DMS114 treated with DMSO at 0.1 percent for 48 hours (cell line): ENCODE data around the gene TTLL4.
A peak's percentile ranks its signal among the peaks of the same experiment; 100 is the strongest.

Experiments
- DNase-seq: peaks from one replicate; lab custom pipeline; 2025; ENCODE audit not compliant: unreplicated experiment; lab: John Stamatoyannopoulos, UW

Gene TTLL4, protein sequence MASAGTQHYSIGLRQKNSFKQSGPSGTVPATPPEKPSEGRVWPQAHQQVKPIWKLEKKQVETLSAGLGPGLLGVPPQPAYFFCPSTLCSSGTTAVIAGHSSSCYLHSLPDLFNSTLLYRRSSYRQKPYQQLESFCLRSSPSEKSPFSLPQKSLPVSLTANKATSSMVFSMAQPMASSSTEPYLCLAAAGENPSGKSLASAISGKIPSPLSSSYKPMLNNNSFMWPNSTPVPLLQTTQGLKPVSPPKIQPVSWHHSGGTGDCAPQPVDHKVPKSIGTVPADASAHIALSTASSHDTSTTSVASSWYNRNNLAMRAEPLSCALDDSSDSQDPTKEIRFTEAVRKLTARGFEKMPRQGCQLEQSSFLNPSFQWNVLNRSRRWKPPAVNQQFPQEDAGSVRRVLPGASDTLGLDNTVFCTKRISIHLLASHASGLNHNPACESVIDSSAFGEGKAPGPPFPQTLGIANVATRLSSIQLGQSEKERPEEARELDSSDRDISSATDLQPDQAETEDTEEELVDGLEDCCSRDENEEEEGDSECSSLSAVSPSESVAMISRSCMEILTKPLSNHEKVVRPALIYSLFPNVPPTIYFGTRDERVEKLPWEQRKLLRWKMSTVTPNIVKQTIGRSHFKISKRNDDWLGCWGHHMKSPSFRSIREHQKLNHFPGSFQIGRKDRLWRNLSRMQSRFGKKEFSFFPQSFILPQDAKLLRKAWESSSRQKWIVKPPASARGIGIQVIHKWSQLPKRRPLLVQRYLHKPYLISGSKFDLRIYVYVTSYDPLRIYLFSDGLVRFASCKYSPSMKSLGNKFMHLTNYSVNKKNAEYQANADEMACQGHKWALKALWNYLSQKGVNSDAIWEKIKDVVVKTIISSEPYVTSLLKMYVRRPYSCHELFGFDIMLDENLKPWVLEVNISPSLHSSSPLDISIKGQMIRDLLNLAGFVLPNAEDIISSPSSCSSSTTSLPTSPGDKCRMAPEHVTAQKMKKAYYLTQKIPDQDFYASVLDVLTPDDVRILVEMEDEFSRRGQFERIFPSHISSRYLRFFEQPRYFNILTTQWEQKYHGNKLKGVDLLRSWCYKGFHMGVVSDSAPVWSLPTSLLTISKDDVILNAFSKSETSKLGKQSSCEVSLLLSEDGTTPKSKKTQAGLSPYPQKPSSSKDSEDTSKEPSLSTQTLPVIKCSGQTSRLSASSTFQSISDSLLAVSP

DNA sequence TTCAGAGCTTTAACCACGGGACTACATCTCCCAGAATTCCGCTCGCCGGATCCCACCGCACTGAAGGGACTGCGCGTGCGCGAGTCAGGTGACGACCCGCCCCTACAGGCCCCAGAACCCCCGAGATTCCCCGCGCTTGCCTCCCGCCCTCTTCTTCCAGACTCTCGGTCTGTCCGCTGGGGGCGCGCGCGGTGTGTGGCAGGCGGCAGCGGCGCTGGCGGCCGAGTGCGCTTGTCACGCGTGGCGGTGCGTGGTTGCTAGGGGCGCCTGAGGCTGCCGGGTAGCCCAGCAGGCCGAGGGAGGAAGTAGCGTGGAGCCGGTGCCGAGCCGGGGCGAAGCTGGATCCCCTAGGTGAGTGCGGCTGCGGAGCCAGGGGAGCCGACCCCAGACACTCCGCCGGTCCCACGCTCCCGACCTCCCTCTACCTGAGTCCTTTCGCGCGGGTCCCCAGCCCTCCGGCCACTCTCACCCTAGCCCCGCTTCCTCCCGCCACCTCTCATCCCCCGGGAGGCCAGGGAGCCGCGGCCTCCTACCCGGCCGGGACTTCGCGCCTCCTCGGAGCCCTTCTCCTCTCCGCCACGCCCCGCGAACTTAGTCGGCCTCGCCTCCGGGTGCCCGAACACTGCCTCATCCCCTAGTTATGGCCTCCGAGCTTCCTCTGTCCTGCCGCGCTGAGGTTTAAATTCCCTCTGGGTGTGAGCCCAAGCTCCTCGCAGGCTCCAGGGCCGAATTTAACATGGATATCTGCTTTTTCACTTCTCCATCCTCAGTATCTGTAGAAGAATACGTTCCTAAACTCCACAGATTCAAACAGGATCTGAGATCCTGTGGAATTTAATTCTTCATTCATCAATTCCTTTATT, at the start of gene TTLL4:
TSS of gene TTLL4 (plus strand) at position 149 of the 863 bp plus-strand sequence. CDS start 26,842 bp downstream, outside the sequence.
- DNase-seq, result peak; percentile 92

DNA sequence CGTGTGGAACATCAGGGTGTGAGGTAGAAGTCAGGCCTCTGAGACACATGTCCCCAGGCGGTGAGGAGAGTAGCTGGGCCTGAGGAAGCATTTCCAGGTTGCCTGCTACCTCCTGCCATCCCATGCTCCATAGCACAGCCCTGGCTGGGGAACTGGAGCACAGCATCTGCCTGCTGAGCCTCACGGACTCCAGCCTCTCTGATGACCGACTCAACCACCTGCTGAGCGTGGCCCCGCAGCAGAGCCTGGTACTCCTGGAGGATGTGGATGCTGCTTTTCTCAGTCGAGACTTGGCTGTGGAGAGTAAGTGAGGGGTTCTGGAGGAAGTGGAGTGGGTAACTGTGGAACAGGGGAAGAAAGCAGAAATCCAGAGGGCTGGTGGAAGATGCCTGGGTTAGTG, 48.3 kb upstream of the TTLL4 start:
- no peak for DNase-seq

DNA sequence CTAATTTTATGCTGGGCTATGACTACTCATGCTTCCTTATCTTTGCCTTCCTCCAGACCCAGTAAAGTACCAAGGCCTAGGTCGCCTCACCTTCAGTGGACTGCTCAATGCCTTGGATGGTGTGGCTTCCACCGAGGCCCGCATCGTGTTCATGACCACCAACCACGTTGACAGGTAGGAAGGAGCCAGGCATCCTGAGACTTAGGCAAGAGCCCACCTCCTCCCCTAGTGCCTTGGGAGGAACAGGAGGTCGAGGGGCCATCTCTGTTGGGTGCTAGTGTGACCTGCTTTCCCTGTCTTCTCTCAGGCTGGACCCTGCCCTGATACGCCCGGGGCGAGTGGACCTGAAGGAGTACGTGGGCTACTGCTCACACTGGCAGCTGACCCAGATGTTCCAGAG, 47.8 kb upstream of the TTLL4 start:
- no peak for DNase-seq

DNA sequence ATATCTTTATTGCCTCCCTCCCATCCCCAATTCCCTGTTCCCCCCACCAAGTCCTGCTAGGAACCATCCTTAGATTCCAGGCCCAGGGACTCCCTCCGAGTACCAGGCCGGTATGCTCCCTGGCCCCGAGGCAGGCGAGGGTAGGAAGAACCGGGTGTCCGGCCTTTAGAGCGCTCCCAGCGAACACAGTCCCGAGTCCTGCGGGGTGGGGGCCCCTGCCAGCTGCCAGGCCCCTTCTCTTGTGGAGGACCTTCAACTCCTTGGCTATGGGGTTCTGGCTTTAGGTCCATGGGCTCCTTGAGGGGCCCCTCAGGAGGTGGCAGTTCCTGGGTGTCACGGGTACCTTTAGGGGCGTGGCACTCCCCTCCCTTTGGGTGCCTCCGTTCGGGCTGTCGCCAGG, 46.7 kb upstream of the TTLL4 start:
- DNase-seq, result no peak

DNA sequence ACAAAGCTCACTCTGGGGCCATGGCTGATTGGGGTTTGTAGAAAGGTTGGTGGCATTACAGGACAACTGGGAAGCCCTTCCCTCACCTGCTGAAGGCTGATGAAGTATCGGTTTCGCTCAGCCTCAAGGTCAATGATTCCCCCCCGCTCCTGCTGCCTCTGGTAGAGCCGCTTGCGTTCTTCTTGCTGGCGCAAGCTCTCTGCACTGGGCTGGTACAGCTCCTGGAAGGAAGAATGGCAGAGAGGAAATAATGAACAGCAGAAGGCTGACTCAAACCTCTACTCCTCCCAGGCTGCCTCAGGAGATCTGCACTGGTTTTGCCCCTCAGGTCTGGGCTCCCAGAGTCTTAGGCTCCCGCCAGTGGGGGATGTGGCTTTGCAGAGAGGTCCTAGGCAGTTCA, 46.0 kb upstream of the TTLL4 start:
- DNase-seq, result no peak

DNA sequence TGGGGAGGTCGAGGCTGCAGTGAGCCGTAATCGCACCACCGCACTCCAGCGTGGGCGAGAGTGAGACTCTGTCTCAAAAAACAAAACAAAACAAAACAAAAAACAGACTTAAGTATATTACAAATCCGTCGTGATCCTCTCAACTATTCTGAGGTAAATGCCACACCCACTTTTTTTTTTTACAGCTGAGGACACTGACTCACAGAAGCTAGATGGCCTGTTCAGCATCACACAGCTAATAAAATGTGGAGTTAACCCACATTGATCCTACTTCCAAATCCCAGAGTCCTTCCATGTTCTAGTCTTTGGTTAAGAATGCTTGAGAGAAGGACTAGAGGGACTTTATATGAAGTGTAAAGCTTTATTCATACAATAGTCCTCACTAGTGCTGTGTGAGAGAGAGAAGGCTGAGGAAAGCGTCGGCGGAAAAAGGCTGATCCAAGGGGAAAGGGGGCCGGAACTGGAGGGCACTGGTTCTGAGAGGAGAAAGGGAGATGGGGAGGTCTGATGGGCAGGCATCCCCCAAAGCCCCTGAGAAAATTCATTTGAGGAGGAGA, 39.5 kb upstream of the TTLL4 start:
- DNase-seq, result peak; percentile 23

DNA sequence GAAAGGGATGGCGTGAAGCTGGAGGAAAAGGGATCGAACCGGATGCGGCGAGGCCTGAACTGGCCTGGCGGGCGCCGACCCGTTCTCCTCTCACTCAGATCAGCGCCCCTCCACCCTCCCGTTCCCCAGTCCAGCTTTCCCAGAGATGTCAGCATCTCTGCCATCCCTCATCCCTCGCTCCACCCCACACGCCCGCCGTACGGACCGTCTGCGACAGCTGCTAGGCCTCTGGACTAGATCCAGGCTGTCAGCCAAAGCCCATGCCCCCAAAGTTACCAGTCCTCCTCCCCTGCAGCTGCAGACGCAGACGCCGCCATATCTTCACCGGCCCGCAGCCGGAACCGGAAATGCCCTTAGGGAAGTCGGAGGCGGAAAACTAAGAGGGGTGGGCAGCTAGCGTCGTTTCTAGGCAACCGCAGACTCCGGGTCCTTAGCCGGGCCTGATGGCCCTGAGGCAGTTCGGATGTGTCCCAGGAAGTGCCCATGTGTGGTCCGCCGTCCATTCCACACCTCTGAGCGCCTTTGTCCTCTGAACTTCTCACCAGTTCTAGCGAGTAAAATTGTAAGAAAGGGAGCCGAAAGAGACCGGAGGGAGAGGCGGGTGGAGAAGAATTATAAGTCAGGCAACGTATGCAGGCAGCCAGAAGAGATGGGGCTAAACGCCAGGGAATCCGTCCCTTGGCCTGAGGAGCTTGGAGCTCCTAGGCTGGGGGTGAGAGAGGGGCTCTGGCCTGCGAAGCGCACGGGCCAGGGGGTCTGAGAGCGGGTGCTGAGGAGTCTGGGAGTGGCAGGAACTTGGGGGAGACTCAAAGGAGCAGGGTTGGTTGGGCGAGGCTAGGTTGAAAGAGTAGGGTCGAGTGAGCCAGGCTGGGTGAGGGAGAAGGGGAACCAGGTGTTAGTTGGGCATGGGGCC, 38.7 kb upstream of the TTLL4 start, which contains the start of the genes RNF25 and STK36:
TSS of gene RNF25 (minus strand) at position 349 of the 913 bp plus-strand sequence. CDS start at position 317, 32 bp downstream.
TSS of gene STK36 (plus strand) at position 433 of the 913 bp plus-strand sequence. CDS start 744 bp downstream, outside the sequence.
- peak; percentile 95 for DNase-seq

DNA sequence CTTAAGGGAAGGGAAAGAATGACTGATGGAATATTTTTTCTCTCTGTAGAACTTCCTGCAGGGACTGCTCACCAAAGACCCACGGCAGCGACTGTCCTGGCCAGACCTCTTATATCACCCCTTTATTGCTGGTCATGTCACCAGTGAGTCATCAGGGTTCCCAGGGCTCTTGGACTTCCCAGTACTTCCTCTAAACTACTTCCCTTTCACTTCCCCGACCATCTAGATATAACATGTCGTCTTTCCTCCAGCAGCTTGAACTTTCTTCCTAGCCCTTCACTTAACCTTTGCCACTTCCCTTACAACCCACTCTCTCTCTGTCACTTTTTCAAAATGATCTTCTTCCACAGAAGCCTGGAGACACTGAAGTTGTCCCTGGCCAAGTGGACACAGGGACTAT, 31.5 kb upstream of the TTLL4 start:
- no peak for DNase-seq

DNA sequence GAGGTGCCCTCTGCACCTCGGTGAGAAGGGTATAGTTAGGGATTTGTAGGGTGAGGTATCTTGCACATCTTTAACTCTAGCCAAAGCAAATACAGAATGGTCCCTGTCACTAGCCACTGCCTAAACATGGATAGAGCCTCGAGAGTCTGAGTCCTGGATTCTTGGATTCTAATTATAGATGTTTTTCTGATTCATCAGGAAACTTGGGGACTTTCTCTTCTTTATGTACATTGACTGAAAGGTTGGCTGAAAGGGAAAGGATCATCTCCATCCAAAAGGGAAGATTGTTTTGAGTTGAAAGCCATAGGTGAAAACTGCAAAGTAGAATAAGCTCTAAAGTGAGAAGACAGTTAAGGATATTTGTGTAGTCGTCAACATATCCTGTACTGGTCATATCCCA, 30.6 kb upstream of the TTLL4 start:
- DNase-seq, result no peak

DNA sequence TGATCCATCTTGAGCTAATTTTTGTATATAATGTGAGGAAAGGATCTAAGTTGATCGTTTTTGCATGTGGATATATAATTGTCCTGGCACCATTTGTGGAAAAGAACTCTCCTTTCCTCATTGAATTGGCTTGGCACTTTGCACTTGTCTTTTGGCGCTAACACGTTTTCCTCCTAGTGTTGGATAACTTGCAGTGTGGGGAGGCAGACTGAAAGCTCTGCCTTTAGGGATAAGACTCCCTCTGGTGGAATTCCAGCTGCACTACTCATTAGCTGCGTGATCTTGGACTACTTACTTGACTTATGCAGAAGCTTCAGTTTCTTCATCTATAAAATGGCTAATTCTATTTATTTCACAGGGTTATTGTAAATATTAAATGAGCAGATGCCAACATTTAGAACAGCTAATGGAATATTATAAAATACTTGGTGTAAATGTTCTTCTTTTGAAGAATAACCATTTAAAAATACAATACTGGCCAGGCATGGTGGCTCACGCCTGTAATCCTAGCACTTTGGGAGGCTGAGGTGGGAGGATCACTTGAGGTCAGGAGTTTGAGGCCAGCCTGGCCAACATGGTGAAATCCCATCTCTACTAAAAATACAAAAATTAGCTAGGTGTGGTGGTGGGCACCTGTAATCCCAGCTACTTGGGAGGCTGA, 23.1 kb upstream of the TTLL4 start:
- peak; percentile 83 for DNase-seq

DNA sequence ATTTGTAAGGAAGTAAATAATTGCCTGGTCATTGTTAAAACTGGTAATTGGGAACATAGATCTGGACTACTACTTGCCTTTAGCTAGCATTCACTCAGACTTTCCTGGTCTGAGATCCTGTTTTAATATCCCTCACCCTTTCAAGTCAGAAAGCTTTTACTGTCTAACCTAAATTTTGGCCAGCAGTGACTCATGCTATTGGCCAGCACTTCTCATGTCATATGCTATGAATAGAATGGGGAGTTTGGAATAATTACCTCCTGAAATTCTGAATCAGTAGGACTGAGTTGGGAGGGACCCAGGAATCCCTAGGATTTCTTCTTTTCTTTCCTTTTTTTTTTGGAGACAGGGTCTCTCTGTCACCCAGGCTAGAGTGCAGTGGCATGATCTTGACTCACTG, 19.4 kb upstream of the TTLL4 start:
- no peak for DNase-seq

DNA sequence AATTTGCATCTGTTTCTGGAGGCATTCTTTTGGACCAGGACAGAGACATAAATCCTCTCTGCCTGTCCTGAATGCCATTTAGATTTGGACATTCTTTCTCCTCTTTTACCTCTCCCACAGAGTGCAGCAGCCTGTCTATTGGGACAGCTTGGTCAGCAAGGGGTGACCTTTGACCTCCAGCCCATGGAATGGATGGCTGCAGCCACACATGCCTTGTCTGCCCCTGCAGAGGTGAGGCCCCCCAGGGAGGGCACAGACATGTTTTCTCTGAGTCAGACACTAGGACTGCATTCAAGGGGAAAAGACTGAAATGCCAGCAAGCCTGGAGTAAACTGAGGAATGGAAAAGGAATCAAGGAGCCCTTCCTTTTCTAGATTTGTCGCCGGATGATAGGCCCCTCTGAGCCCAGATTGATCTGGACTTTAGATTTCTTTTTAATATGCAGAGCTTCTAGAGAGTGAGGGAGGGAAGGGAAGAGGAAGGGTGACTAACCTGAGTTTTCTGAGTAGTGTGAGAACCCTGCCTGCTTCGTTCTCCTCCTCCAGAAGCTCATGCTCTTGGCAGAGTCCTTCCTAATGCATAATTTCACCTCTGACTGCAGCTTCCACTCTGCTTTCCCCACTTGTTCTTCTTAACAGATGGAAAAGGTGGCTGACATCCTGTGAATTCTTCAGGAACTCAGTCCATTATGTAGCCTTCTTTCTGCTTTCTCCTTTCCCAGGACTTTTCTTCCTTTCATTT, 16.1 kb upstream of the TTLL4 start:
- DNase-seq, result no peak

DNA sequence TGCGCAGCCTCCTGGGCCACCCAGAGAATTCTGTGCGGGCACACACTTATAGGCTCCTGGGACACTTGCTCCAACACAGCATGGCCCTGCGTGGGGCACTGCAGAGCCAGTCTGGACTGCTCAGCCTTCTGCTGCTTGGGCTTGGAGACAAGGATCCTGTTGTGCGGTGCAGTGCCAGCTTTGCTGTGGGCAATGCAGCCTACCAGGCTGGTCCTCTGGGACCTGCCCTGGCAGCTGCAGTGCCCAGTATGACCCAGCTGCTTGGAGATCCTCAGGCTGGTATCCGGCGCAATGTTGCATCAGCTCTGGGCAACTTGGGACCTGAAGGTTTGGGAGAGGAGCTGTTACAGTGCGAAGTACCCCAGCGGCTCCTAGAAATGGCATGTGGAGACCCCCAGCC, 11.8 kb upstream of the TTLL4 start:
- no peak for DNase-seq

DNA sequence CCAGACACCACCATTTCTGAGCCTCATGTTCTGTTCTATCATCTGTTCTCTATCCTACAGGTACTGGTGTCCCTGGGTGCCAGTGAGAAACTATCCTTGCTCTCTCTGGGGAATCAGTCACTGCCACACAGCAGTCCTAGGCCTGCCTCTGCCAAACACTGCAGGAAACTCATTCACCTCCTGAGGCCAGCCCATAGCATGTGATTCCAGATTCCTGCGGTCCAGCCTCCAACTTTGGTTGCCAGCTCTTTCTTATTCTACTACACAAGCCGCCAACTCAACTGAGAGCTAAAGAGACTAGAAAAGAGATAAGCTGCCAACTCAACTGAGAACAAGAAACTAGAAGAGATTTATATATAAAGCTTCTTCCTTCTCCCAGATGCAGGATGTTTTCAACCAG, 8.8 kb upstream of the TTLL4 start:
- no peak for DNase-seq

DNA sequence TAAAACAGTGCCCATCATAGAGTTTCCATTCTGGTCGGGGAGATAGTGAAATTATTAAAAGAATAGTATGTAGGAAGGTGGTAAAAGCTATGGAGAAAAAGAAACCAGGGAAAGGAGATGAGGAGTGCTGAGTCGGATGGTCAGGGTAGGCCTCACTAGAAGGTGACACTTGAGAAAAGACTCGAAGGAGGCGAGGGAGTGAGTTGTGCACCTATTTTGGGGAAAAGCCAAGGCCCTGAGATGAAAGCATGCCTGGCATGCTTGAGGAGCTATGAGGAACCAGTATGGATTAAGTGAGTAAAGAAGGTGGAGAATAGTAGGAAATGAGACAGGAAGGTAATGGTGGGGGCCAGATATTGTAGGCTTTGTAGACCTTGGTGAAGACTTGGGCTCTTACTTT, 7.3 kb upstream of the TTLL4 start:
- no peak for DNase-seq

DNA sequence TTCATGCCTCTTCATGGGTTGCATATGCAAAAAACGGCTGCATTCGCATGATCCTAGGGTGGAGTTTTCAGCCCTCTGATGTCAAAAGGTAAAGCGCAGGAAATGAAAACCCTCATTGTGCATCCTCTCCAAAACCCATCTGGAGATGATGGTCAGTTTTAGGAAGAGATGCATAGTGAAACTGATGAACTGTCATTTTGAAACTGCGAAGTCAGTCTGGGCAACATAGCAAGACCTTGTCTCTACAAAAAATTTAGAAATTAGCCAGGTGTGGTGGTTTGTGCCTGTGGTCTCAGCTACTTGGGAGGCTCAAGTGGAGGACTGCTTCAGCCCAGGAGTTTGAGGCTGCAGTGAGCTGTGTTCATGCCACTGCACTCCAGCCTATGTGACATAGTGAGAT, 2.5 kb upstream of the TTLL4 start:
- no peak for DNase-seq

DNA sequence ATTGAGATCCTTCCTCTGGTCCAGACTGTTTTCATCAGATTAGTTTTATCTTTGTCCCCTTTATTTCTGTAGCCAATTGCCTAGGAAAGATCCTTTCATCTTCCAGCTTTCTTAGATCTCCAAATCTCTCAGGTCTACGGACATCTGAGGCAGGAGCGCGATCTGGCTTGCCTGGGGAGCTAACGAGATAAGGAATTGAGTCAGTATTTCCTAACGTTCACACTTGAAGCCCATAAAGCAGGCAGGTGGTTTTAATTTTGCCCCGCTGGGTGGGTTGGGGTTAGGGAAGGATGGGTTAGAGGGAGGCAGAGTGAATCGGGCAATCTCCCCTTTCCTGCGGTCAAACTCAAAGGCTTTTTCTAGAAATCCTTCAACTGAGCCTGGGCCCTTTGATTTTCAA, 727 bp upstream of the TTLL4 start:
- no peak for DNase-seq

DNA sequence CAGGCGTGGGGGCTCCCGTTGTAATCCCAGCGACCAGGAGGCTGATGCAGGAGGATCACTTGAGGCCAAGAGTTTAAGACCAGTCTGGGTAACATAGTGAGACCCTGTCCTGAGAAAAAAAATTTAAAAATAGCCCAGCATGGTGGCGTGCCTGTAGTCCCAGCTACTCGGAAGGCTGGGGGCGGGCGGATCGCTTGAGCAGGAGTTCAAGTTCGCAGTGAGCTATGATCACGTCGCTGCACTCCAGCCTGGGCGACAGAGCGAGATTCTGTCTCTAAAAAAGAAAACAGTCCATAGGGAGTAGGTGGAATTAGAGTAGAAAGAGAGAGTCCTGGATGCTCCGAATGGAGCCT, 325 bp upstream of the TTLL4 start:
- DNase-seq, result no peak
